ENCODE measurements around the gene CCL27. TPM values are rescaled to one million over a fixed set of nuclear protein-coding genes. Genes with fewer than 3 reads are reported as not detected.

The CCL27 gene
- total RNA-seq, 1 experiment from 2014 or later: 0.68 TPM

DNA sequence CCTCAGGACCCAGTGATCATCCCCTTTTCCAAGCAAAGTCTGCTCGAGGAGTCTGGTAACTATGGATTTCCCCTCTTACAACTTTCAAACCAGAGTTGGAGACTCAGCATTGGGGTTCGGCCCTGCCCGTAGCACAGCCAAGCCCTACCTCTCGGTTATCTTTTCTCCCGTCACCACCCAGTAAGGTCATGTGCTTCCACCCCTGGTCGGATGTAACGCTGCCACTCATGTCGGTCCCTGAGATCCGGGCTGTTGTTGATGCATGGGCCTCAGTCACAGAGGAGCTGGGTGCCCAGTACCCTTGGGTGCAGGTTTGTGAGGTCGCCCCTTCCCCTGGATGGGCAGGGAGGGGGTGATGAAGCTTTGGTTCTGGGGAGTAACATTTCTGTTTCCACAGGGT is 14.8 kb downstream of the CCL27 start:
- Mint-ChIP-seq H3K4me1 (peaks cover 44% of the 10 kb centered on the region), H3K27me3 (ENCODE audit: low read depth) (no peaks in the 10 kb centered on the region), H3K27ac (no peak overlapping the region), H3K4me3 (peak overlapping the region; percentile 85), H3K36me3 (peaks cover 18% of the 10 kb centered on the region), H3K9me3 (no peaks in the 10 kb centered on the region)
- POLR2A ChIA-PET: interaction anchor here (2.2 to 2.5 kb wide), 2 partner anchors 10 to 17 kb away, joined by 11 to 25 read pairs; partner anchors contain the start of gene SIGMAR1
- ATAC-seq: no peak
- TF ChIP-seq CREM (CRISPR knock-in tag; IDR thresholded peaks at IDR 0.05): no peak
- TF ChIP-seq ZNF281 (CRISPR knock-in tag; IDR thresholded peaks at IDR 0.05): no peak
- TF ChIP-seq ZNF317 (CRISPR knock-in tag; IDR thresholded peaks at IDR 0.05; ENCODE audit: borderline replicate concordance, low read depth): no peak
- no peak for TF ChIP-seq NFYB (CRISPR knock-in tag; conservative IDR thresholded peaks at IDR 0.05; ENCODE audit: low read depth)
- TF ChIP-seq IRF2 (CRISPR knock-in tag; IDR thresholded peaks at IDR 0.05; ENCODE audit: borderline replicate concordance, low read depth): no peak
- no peak for TF ChIP-seq STAT6 (CRISPR knock-in tag; conservative IDR thresholded peaks at IDR 0.05; ENCODE audit: low read depth)
- no peak for TF ChIP-seq AR (CRISPR knock-in tag; IDR thresholded peaks at IDR 0.05)
- TF ChIP-seq KAT7 (CRISPR knock-in tag; IDR thresholded peaks at IDR 0.05; ENCODE audit: borderline replicate concordance): no peak
- TF ChIP-seq SMAD3 (CRISPR knock-in tag; IDR thresholded peaks at IDR 0.05; ENCODE audit: borderline replicate concordance): no peak
- TF ChIP-seq ZNF416 (CRISPR knock-in tag; IDR thresholded peaks at IDR 0.05): no peak
- TF ChIP-seq ZMAT4 (CRISPR knock-in tag; IDR thresholded peaks at IDR 0.05): no peak
- no peak for TF ChIP-seq RELA (CRISPR knock-in tag; IDR thresholded peaks at IDR 0.05; ENCODE audit: borderline replicate concordance)
- CTCF ChIA-PET: interaction anchor here (1.4 to 5.6 kb wide), 6 partner anchors 12 to 244 kb away, joined by 5 to 94 read pairs (median 8); partner anchors contain the start of genes DCTN3 and SIGMAR1
- no peak for DNase-seq (ENCODE audit: low spot score)

- no peak for ATAC-seq
Observed at GRCh38 chr9:34647084-34647403, 15.4 kb downstream of the CCL27 start.

More at GRCh38 chr9:34647084-34647403, 15.4 kb downstream of the CCL27 start:
- no peak for DNase-seq (ENCODE audit: low spot score)
- H3K27me3 Mint-ChIP-seq (ENCODE audit: low read depth): no peaks in the 10 kb centered on the region
- peaks cover 38% of the 10 kb centered on the region for H3K4me1 Mint-ChIP-seq
- H3K27ac Mint-ChIP-seq: no peak overlapping the region; the same call in 1 of the 2 replicates
- no peaks in the 10 kb centered on the region for H3K9me3 Mint-ChIP-seq
- ChIA-PET POLR2A (interaction anchor here (1.0 to 2.5 kb wide), 3 partner anchors 9 to 18 kb away, joined by 3 to 25 read pairs (median 11); partner anchors contain the start of gene SIGMAR1), CTCF (interaction anchor here (0.6 to 5.6 kb wide), 17 partner anchors 9 to 285 kb away, joined by 3 to 94 read pairs (median 8); partner anchors contain the start of genes ARID3C, CCL27, DCTN3 and SIGMAR1)
- H3K36me3 Mint-ChIP-seq: peaks cover 18% of the 10 kb centered on the region
- peak overlapping the region; percentile 85 for H3K4me3 Mint-ChIP-seq
- TF ChIP-seq, protein P1, sequence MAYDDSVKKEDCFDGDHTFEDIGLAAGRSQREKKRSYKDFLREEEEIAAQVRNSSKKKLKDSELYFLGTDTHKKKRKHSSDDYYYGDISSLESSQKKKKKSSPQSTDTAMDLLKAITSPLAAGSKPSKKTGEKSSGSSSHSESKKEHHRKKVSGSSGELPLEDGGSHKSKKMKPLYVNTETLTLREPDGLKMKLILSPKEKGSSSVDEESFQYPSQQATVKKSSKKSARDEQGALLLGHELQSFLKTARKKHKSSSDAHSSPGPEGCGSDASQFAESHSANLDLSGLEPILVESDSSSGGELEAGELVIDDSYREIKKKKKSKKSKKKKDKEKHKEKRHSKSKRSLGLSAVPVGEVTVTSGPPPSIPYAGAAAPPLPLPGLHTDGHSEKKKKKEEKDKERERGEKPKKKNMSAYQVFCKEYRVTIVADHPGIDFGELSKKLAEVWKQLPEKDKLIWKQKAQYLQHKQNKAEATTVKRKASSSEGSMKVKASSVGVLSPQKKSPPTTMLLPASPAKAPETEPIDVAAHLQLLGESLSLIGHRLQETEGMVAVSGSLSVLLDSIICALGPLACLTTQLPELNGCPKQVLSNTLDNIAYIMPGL (CRISPR knock-in tag; IDR thresholded peaks at IDR 0.05): peak; percentile 18; the same call in 1 of the 2 replicates
- TF ChIP-seq, protein P2, sequence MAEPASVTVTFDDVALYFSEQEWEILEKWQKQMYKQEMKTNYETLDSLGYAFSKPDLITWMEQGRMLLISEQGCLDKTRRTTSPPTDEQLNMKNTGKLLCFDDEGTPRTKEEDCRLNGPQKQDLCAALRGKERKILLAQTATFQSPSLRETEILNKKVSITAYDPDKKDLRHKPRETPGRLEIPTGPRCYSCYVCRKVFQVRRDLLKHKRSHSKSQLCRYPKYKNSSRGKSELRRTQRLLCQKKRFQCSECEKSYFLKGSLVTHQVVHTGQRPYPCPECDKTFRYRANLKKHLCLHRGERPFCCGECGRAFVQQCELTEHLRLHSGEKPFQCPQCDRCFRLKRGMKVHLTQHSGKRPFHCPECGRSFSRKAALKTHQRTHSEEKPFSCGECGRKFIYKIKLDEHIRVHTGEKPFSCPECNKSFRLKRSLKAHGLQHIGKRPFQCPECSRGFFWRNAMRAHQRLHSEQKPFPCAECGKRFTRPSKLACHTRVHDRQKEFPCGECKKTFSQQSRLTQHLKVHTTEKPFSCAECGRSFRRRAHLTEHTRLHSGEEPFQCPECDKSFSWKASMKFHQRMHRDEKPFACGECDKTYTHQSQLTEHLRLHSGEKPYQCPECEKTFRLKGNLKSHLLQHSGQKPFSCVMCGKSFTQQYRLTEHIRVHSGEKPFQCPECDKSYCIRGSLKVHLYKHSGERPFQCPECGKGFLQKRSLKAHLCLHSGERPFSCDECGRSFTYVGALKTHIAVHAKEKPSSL (CRISPR knock-in tag; conservative IDR thresholded peaks at IDR 0.05): no peak
- no peak for TF ChIP-seq JAZF1 (CRISPR knock-in tag; IDR thresholded peaks at IDR 0.05)
